Pulmonary artery endothelial cell (primary cell): Measurements from ENCODE around the gene DOK4. TPM values are rescaled to one million over a fixed set of nuclear protein-coding genes. Genes with fewer than 3 reads are reported as not detected.

ENCODE experiments used
- DNase-seq: peaks from one replicate; pipeline ENCODE4 v3.0.0-alpha.2; 2011; ENCODE audit warnings: low read depth, low spot score
- total RNA-seq: library from RNA; depleted of rRNA; stranded (reverse); fragments of >200 nt; gene quantifications from 2 replicates; pipeline ENCODE4 v1.2.3, GENCODE V29; 2014

Gene DOK4
- total RNA-seq, result 26.8 and 29.7 TPM in 2 replicates

GRCh38 chr16:57485916-57486857 lies at the start of gene DOK4:
TSS of gene DOK4 (minus strand) at chr16:57486493. CDS start at chr16:57479507, 6,986 bp downstream.
- no peak for DNase-seq

GRCh38 chr16:57535680-57536305 lies 49.5 kb upstream of the DOK4 start:
- peak; percentile 53 for DNase-seq

- no peak for DNase-seq
Measured at GRCh38 chr16:57534881-57535658, 48.8 kb upstream of the DOK4 start.

GRCh38 chr16:57534337-57534880 lies 48.1 kb upstream of the DOK4 start:
- no peak for DNase-seq

- no peak for DNase-seq
Measured at GRCh38 chr16:57533431-57534336, 47.4 kb upstream of the DOK4 start.

- no peak for DNase-seq
Measured at GRCh38 chr16:57532266-57532625, 46.0 kb upstream of the DOK4 start.

- no peak for DNase-seq
Measured at GRCh38 chr16:57531635-57532265, 45.5 kb upstream of the DOK4 start.

GRCh38 chr16:57531253-57531575 lies 44.9 kb upstream of the DOK4 start:
- DNase-seq, result no peak

- no peak for DNase-seq
Measured at GRCh38 chr16:57530522-57531252, 44.4 kb upstream of the DOK4 start.

GRCh38 chr16:57530104-57530521 lies 43.8 kb upstream of the DOK4 start:
- peak; percentile 33 for DNase-seq

- DNase-seq, result no peak
Measured at GRCh38 chr16:57529391-57530103, 43.3 kb upstream of the DOK4 start.

- no peak for DNase-seq
Measured at GRCh38 chr16:57528499-57529390, 42.5 kb upstream of the DOK4 start.

GRCh38 chr16:57527610-57528360 lies 41.5 kb upstream of the DOK4 start:
- DNase-seq, result no peak

GRCh38 chr16:57527027-57527426 lies 40.7 kb upstream of the DOK4 start:
- DNase-seq, result no peak

- DNase-seq, result no peak
Measured at GRCh38 chr16:57526498-57526897, 40.2 kb upstream of the DOK4 start.

- no peak for DNase-seq
Measured at GRCh38 chr16:57525761-57526160, 39.5 kb upstream of the DOK4 start.

- DNase-seq, result no peak
Measured at GRCh38 chr16:57522960-57523359, 36.7 kb upstream of the DOK4 start.
